GM12864 (cell line): Measurements from ENCODE around the gene KCNJ4.

ENCODE experiments used
- DNase-seq: peaks from one replicate; pipeline ENCODE4 v3.0.0-alpha.2; 2011; ENCODE audit warnings: low read depth
- H3K4me3 ChIP-seq: 2 replicates; pipeline ENCODE4 v1.5.1; 2011; ENCODE audit warnings: mild to moderate bottlenecking, low read depth, low read length, control low read depth
- CTCF ChIP-seq: IDR thresholded peaks from 2 replicates; pipeline ENCODE4 v1.5.1; 2011; ENCODE audit warnings: low read depth, mild to moderate bottlenecking, moderate library complexity, low read length, control low read depth, inconsistent platforms; ENCODE audit errors: missing control alignments

Gene KCNJ4

GRCh38 chr22:38455076-38455529 is at the start of gene KCNJ4:
KCNJ4 (minus strand) TSS chr22:38455199; CDS start chr22:38428132, 27,067 bp downstream.
- no peak for TF ChIP-seq CTCF
- H3K4me3 ChIP-seq = no peak within 1 kb of the TSS; the same call in 1 of the 2 replicates
- no peak for DNase-seq

- no peak overlapping the region; the same call in 1 of the 2 replicates for H3K4me3 ChIP-seq
These were observed 48.0 kb upstream of the KCNJ4 start for GRCh38 chr22:38503021-38503420.

DNA sequence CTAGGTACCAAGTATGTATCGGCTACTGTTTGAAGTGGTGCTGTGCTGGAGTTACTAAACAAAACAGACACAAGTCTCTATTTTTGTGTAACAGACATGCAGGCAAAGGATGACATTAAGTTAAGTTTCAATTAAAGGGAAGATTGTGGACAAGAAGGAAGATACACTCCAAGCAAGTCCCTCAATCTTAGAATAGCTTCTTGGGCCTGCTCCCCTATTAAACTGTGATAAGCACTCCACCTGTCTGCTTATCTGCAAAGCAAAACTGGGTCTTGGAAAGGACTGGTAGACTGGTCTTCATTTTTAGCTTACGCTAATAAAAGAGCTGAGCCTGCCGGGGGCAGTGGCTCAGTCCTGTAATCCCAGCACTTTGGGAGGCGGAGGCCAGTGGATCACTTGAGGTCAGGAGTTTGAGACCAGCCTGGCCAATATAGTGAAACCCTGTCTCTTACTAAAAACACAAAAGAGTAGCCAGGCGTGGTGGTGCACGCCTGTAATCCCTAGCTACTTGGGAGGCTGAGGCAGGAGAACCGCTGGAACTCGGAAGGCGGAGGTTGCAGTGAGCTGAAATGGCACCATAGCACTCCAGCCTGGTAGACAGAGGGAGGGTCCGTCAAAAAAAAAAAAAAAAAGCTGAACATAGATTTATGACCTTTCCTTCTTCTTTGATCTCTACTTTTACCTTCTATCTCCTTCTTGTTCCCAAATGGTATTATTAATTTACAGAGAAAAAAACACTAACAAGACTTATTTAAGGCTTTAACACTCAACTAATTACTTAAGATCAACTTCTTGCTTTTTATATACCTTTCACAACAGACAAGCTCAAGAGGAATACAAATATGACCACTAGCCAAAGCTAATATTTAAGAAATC is 47.0 kb upstream of the KCNJ4 start:
- DNase-seq = no peak
- no peak overlapping the region for H3K4me3 ChIP-seq
- TF ChIP-seq CTCF = no peak

More at GRCh38 chr22:38503021-38503420, 48.0 kb upstream of the KCNJ4 start:
- TF ChIP-seq CTCF = no peak
- no peak for DNase-seq

DNA sequence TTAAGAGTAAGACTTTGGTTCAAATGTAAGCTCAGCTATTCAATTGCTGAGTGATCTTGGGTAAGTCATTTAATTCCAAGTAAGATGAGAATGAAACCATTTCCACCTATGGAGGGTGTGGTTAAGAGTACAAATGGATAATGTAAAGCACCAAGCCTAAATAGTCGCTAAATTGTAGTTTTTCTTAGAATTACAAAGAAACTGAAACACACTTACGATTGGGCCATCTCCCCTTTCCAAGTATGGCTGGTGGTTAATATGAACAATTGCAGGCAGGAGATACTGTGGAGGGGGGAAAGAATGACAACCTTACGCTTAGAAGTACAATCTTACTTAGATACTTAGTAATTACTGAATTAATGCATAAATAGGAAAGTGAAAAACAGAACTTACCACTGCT is 42.9 kb upstream of the KCNJ4 start:
- no peak for DNase-seq
- TF ChIP-seq CTCF = no peak
- H3K4me3 ChIP-seq = no peak overlapping the region

DNA sequence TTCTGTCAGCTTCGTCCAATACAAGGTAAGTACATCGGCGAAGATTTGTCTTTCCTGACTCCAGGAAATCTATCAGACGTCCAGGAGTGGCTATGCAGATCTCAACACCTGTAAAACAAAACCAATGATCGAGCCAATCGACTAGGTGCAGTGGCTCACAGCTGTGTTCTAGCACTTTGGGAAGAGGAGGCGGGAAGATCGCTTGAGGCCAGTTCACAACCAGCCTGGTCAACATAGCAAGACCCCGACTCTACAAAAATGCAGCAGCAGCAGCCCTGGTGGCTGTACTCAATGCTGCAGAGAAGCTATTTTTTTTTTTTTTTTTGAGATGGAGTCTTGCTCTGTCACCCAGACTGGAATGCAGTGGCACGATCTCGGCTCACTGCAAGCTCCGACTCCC is 39.9 kb upstream of the KCNJ4 start:
- no peak for TF ChIP-seq CTCF
- H3K4me3 ChIP-seq = no peak overlapping the region
- no peak for DNase-seq

DNA sequence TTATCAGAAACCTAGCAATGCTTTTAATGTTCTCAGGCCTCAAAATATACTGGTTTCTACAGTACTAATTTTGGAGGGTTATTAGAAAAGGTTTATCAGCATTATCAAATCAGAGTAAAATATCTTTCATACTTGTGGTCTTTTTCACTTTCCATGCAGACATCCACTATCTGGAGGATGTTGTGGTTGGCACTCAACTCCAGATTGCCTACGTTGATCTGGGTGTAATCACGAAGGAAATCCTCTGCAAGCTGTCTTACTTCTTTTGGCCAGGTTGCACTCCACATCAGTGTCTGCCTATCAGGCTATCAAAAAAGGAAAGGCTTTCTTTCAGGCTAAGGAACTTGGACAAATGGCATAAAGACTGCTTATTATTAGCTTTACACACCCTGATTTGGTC is 39.5 kb upstream of the KCNJ4 start:
- no peak for DNase-seq
- H3K4me3 ChIP-seq = no peak overlapping the region
- no peak for TF ChIP-seq CTCF
